AG20443 (cell line): ENCODE data around the gene GAB2.

ENCODE experiments used
- DNase-seq: peaks from one replicate; pipeline ENCODE4 v3.0.0; 2012; ENCODE audit warnings: low spot score, mixed read lengths

The GAB2 gene

DNA sequence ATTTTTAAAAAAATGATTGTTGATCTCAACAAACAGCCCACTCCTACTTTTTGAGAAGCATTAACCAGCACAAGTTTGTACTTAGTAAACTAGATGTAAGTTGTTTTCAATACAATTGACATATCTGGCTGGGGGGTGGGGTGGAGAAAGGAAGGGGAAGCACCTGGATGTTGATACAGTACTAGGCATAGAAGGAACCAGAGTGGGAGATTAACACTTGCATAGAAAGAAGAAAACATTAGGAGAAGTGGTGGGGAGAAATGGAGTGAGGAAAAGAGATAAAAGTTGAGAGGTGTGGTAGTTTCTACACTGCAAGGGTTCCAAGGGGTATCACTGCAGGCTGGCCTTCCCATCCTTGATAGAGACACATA, 10.6 kb upstream of the GAB2 start:
- DNase-seq = no peak

DNA sequence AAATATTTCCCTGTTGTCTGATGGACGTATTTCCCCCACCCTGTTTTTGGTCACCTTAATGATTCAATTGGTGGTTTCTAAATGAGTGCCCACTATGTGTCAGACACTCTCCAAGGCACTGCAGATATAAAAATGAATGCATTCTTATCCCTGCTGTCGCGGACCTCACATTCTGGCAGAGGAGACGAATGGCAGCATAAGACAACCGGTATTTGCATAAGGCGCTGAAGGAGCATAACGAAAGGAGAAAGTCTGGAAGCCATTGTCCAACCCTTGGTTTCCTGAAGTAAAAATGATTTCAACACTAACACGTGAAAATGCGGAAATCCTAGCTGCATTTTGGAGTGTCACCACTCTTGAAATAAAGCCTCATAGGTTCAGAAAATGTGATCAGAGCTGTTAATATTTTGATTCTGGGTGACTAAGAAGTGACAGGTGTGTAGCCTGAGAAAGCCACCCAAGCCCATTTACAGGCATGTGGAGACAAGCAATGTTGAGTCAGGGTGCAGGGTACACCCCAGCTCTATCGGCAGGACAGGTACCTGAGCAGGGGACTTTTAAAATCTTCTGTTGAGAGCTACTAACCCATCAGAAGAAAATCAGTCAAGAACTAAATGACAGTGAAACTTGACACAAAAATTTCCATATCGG, 10.1 kb upstream of the GAB2 start:
- no peak for DNase-seq

DNA sequence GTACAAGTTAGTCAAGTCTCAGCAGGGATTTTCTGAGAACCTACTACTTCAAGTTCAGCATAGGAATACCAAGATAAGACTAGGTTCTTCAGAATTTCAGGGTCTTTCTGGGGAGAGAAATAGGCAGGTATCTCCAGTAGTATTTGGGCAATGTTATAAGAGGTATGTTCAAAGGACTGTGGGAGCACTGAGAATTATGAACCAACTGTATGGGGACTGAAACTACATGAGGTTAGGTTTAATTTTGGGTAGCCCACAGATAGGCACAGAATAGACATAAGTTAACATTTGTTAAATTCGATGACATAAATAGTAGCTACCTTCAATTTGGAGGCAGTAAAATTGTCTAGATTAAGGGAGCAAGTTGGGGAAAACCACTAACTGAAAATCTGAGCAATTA, 9.2 kb upstream of the GAB2 start:
- no peak for DNase-seq

DNA sequence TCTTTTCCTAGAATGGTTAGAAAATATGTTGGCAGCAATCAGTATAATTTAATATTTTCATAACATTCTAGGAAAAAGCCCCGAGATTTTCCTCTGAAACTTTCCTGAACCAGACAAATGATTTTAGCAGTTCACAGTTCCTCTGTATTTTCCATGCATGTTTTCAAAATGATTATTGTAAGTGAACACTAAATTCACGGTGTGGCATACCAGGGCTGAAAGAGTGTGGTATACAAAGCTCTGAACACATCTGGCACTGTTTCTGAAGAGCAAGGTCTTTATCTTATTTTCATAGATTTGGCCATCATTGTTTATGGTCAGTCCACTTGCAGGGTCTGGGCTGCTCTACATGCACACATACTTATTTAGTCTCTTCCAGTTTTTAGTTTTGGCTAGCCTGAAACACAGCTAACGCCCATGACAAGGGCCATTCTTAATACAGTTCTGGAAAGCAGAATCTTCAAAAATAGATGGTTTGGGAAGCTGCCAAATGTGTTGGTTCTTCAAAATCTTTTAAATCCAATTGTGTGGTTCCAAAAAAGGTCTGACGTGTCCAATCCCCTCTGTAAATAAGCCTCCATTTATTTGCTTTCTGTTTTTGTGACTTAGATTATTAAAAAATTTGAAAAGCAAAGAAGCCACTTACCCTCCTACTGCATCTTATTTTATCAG, 7.9 kb upstream of the GAB2 start:
- no peak for DNase-seq

DNA sequence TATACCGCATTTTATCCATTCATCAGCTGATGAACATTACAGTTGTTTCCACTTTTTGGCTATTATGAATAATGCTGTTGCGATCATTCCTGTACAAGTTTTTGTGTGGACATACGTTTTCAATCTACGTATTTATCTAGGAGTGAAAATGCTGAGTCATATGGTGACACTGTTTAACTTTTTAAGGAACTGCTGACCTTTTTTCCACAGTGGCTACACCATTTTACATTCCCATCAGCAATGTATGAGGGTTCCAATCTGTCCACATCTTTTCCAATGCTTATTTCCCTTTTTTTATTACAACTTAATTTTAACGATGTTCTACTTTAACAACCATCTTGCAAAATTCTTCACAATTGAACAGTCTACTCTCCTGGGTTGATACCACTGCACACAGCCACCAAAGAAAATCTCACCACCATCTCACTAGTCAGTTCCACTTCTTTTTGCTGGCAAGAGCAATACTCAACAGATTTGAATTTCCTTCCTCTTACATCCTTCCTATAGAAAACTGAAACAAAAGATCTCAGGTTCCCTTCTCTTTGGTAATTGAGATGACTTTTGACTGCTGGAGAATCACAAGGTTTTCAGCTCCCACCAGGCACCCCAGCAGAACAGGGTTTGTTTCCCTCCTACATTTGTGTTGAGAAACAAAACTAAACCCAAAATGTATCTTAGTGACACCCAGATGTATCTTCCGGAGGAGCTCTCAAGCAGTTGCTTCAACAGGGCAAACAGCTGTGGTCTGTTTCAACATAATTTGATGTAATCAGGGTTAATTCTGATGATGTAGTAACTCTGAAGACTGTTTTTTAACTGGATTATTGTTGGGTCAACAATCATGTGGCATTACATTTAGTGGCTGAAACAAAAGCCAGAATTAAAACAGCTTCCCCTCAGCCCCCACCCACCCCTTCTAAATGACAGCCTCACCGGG, 7.0 kb upstream of the GAB2 start:
- peak; percentile 9 for DNase-seq

DNA sequence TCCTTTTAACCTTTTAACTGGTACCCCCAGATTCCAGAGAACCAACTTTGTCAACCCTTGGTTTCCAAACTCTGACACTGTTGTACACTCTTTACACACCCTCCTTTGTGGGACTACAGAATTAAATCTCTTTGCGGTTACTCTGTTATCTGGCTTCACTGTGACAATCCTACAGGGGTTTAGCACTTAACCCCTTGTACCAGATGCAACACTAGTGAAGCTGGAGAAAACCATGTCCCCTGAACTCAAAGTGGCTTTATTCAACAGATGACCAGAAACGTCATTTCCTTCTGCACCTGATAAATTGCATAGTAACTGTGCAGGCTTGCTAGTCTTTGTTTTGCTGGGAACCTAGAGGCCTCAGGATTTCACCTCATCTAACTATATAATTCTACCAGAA, 5.6 kb upstream of the GAB2 start:
- no peak for DNase-seq

DNA sequence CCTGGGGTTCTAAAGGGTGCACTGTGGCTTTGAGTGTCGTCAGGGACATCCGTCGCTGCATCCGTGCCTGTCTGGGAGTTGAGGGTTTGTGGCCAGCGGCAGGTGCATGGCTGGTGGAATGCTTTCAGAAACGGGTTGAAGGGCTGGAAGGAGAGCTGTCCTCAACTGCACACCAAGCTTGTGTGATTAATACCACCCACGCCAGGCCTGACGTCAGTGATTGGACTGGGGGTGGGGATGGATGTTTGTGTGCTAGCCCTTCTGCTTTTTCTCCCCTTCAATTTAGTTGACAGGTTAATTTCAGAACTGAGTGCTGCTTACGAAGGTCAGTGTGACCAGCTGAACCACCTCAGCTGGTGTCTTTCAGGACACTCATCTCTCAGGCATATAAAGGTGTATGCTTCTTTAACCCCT, 3.2 kb upstream of the GAB2 start:
- peak; percentile 39 for DNase-seq

DNA sequence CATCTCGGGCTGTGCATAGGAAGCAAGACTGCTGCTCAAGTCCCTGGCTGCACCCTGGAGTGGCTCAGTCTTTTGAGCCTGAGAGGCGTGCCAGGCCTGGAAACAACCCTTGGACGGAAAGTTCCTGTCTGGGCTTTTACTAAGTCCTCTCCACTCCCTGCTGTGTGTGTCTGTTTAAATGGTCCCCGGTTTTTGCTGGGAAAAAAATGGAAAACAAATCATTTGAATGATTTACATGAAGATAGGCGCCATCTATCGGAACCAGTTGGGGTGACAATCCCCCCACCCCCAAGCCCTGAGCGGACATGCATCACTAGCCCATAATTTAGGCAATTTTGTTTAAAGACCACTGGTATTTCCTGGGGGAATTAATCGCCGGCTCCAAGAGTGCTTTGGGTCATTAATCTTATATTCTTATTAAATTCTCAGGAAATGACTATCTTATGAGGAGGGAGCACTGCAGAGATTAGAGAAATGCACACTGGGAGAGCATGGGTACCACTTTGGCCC, 2.7 kb upstream of the GAB2 start:
- DNase-seq = peak; percentile 70

DNA sequence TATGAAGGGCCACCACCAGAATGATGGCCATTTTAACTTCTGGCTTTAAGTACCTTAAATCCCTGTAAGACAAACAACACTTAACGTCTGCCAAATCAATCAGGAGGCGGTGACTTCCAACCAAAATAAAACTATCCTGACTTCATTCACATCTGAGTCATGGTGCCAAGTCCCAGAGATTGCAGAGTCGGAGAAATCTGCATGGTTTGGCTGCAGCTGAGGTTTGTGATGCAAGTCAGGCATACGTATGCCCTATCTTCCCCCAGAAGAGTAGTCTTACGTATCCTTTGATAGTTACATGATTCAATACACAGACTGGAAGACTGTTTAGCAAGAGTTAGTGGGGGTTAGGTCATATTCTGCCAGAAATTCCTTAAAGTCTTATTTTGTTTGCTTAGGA, 1.7 kb upstream of the GAB2 start:
- DNase-seq = peak; percentile 75

DNA sequence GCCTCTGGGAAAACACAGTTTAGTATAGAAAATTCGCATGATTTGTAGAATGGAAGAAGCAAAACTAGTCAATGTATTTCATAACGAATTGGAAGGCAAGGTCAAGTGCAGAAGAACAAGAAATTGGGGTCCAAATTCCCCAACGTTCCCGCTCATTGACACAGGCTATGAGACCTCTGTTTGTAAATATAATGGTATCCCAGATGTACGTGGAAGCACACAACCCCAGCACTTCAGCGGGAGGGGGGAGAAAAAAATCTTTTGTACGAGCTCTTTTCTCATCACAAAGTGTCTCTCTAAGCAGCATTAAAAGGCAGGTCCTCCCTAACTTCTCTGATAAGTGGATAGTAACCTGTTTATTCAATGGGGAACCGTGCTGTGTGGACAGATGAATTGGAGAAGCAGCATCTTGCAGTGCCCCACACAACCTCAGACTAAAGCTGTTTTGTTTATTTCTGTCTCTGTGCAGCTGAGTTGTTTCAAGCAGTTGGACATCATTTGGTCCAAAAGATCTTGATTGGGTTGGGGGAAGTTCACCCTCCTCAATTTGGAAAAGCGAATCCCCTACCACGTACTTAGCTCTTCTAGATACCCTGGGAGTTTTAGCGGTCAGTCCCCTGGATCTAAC, 1.1 kb upstream of the GAB2 start:
- DNase-seq = no peak

DNA sequence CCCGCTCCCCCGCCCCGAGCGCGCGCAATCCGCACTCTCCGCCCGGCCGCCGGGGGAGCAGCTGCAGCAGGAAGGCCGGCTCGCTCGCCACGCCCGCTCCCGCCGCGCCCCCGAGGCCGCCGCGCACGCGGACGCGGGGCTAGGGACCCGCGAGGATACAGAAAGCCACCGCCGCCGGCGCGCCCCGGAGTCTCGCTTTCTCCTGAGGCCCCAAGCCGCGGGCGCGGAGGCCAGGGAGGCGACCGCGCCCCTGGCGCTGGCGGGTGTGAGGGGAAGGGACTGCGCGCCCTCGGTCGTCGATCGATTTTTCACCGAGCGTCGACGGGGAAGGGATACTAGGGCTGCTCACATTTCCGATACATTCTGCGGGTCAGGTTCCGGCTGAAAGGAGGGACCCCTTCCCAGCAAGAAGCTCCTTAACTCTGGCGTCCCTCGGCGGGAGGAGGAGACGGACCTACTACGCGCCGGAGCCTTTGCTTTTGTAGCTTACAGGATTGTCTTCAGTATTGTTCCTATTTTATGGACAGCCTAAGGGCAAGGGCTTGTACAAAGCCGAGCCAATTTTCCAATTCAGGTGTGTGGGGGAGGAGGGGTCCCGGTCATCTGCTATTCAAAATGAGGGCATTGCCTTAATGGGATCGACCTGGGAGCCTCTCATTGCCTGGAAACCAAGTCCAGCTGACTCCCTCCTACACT, 416 bp upstream of the GAB2 start:
- DNase-seq = peak; percentile 94

DNA sequence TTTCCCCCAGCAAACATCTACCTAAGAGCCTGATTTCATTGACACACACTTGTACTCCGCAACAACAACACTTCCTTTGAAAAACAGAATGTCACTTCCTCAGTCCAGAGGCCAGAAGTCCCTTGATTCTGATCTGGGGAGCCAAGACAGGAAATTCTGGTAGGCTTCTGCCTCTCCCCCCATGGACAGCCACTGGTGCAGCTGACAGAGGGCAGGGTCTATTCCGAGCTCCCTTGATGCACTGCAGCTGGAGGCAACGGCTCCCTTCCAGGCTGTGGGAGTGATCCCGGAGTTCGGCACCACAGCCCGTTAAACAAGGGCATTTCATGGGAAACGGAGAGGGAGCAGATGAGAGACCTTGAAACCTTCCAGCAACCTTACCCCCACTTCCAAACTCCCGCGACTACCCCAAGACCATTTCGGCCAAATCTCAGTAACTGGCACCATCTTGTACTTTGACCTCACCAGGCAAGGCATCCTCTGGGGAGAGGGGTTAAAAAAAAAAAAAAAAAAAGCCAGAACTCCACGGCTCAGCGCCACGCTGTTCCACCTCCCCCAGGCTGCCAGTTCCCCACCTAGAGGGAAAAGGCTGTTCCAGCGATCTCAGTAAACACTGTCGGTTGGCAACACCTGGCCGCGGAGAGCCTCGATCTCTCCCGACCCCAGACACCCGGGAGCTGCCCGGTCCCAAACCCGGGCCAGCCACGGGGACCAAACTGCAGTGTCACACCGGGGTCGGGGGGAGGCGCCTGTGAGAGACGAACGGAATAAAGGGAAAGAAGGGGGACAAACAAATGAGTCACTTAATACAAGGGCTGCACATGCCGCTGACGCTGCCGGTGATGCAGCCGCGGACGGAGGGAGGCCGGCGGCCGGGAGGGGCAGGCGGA, 1.1 kb downstream of the GAB2 start:
- DNase-seq = peak; percentile 87

DNA sequence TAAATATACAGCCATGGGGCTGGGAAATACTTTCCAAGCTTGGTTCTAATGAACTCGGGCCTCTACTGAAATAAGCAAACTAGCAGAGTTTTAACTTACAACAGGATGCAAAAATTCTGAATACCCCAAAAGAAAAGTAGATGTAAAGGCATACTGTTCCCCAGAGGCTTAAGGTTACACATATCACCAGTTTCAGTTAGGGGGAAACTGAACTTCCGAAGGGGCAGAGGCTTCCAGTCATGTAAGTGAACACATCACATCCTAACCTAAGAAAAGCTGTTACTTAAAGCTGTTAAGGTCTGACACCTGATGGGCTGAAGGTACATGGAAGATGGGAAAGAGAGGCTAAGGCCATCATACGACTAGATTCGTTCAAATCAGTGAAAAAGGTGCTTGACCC, 2.3 kb downstream of the GAB2 start:
- no peak for DNase-seq

DNA sequence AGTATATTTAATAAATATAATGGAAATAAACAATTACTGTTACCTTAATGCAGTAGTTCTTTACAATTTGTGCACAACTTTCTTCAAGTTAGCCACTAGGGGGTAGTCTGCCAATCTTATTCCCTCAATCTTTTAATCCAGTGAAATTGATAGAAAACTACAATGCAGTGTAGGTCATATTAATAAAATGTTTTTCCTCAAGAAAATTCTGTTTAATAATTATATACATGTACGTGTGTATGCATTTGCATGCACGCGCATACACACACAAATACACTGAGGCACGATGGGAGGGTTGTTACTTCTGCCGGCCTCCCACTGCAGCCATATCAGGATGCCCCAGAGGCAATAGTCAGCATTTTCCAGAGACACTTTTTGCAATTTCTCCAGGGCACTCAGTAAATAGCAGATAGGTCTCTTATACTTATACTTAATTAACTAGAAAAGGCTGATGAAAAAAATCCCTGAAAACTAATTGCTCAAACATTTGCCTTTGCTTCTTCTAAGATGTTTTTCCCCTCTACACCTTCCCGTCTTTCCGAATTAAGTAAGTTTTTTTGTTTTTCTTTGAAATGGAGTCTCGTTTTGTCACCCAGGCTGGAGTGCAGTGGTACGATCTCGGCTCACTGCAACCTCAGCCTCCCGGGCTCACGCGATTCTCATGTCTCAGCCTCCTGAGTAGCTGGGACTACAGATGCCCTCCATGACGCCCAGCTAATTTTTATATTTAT, 3.1 kb downstream of the GAB2 start:
- DNase-seq = peak; percentile 31

DNA sequence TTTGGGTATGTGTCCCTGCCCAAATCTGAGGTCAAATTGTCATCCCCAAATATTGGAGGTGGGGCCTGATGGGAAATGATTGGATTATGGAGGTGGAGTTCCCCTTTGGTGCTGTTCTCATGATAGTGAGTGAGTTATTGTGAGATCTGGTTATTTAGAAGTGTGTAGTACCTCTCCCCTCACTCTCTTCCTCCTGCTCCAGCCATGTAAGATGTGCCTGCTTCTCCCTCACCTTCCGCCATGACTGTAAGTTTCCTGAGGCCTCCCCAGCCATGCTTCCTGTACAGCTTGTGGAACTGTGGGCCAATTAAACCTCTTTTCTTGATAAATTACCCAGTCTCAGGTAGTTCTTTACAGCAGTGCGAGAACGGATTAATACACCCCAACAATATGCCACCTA, 9.0 kb downstream of the GAB2 start:
- DNase-seq = no peak

DNA sequence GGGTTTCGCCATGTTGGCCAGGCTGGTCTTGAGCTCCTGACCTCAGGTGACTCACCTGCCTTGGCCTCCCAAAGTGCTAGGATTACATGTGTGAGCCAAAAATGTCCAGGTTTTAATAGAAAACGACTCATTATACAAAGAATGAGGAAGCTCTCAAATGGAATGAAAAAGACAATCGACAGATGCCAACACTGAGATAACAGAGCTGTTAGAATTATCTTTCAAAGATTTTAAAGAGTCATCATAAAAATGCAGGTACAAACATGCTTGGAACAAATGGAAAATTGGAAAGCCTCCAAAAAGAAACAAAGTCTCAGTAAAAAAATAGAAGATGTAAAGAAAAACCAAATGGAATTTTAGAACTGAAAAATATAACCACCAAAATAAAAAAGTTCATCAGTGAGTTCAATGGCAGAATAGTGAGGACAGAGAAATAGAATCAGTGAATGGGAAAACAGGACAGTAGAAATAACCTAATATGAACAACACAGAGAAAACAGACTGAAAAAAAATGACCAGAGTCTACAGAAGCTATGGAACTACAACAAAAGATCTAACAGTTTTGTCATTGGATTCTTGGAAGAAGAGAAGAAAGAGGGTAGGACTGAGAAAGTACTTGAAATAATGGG, 10.9 kb downstream of the GAB2 start:
- no peak for DNase-seq

DNA sequence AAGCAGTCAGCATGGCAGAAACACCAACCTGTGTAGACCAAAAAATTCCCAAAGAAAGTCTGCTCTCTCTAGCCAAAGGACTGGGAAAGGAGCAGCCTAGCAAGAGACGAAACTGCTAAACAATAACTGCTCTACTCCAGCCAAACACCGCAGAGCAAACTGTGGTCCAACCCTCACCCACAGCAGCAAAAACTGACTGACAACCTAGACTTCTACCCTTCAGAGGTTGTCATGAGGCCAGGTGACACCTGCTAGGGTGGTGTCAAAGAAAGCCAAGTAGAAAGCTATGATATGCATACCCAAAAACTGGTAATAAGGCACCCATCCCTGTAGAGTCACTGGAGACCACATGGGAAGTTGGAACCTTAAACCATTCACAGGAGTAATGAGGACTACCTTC, 11.8 kb downstream of the GAB2 start:
- no peak for DNase-seq

DNA sequence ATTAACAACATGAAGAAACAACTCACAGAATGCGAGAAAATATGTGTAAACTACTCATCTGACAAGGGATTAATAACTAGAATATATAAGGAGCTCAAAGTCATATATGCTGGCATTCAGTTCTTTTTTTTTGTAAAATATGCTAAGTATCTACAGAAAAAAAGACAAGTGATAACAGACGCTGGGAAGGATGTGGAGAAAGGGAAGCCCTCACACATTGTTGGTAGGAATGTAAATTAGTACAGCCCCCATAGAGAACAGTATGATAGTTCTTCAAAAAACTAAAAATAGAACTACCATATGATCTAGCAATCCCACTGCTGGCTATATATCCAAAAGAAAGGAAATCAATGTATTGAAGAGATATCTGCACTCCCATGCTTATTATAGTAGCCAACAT, 13.8 kb downstream of the GAB2 start:
- no peak for DNase-seq

DNA sequence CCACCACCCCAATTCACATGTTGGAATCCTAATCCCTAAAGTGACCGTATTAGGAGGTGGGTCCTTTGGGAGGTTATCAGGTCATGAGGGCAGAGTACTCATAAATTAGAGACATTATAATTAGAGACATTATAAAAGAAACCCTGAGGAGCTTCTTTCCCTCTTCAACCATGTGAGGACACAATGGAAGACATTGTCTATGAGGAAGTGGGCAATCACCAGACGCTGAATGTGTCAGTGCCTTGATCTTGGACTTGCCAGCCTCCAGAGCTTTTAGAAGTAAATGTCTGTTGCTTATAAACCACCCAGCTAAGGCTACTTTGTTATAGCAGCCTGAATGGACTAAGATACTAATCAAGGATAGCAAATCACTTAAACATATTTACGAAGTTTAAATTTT, 14.8 kb downstream of the GAB2 start:
- no peak for DNase-seq

DNA sequence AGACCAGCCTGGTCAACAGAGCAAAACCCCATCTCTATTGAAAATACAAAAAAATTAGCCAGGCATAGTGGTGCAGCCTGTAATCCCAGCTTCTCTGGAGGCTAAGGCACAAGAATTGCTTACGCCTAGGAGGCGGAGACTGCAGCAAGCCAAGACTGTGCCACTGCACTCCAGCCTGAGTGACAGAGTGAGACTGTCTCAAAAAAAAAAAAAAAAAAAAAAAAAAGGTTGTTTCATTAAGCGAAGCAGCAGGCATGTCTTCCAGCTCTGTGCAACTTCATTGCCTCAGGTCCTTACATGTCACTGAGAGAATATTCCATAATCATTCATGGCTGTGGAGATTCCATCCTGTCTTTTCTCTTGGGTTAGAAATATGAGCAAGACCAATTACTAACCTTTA, 16.9 kb downstream of the GAB2 start:
- DNase-seq = no peak
